Tibial nerve (tissue), 4 donors: ENCODE measurements around the gene LINC00305. TPM values are rescaled to one million over a fixed set of nuclear protein-coding genes. Genes with fewer than 3 reads are reported as not detected.

Source experiments
- DNase-seq, 2 donors: peaks; one replicate each; pipeline ENCODE4 v3.0.0-alpha.2; 2019; ENCODE audit warnings: low spot score in 2 of 2
- H3K27ac ChIP-seq, 4 donors: fragments of 200-600 bp; sonication (generic) in 3 of 4; one replicate each; pipeline ENCODE4 v1.5.1; 2017 to 2019; ENCODE audit warnings: mild to moderate bottlenecking in 1 of 4
- H3K27me3 ChIP-seq, 2 donors: fragments of 200-600 bp; sonication (generic) in 1 of 2; one replicate each; pipeline versions ENCODE4 v1.5.1 to v1.6.0; 2017 to 2019
- H3K36me3 ChIP-seq, 3 donors: fragments of 200-600 bp; sonication (generic); one replicate each; pipeline ENCODE4 v1.5.1; 2018 to 2019
- H3K4me1 ChIP-seq, 4 donors: fragments of 200-600 bp; sonication (generic) in 3 of 4; one replicate each; pipeline ENCODE4 v1.5.1; 2017 to 2019
- H3K4me3 ChIP-seq, 4 donors: fragments of 200-600 bp; sonication (generic) in 3 of 4; one replicate each; pipeline ENCODE4 v1.5.1; 2017 to 2019; ENCODE audit warnings: mild to moderate bottlenecking in 1 of 4, moderate library complexity in 1 of 4
- H3K9me3 ChIP-seq, 4 donors: fragments of 200-600 bp; sonication (generic) in 3 of 4; one replicate each; pipeline ENCODE4 v1.5.1; 2017 to 2019
- CTCF ChIP-seq, 5 experiments: fragments of 200-600 bp in 3 of 5; fragments of 450-650 bp in 2 of 5; sonication (generic) in 3 of 5; IDR thresholded peaks; one replicate each; pipeline ENCODE4 v1.5.1; 2016 to 2019; ENCODE audit warnings: antibody characterized with exemption in 5 of 5, mild to moderate bottlenecking in 3 of 5, moderate library complexity in 2 of 5
- EP300 ChIP-seq, 2 donors: sonication (generic); formaldehyde crosslinking; IDR thresholded peaks; one replicate each; pipeline ENCODE4 v1.6.1; 2017; ENCODE audit warnings: antibody characterized with exemption in 2 of 2, mild to moderate bottlenecking in 1 of 2
- POLR2A ChIP-seq, 2 donors: fragments of 450-650 bp; IDR thresholded peaks; one replicate each; pipeline ENCODE4 v1.6.1; 2017; ENCODE audit warnings: antibody characterized with exemption in 2 of 2, mild to moderate bottlenecking in 2 of 2, moderate library complexity in 2 of 2
- WGBS, 2 donors: methylation state at CpG; one replicate each; pipeline ENCODE4 v1.1.5; 2018; 5-methylcytosine and 5-hydroxymethylcytosine counted together
- total RNA-seq, 4 donors: library from RNA; depleted of rRNA; stranded (reverse); fragments of >200 nt; gene quantifications; one replicate each; pipeline ENCODE4 v1.1.0, GENCODE V29; 2016

LINC00305 gene
- total RNA-seq, 4 donors from 2014 or later: not detected

DNA sequence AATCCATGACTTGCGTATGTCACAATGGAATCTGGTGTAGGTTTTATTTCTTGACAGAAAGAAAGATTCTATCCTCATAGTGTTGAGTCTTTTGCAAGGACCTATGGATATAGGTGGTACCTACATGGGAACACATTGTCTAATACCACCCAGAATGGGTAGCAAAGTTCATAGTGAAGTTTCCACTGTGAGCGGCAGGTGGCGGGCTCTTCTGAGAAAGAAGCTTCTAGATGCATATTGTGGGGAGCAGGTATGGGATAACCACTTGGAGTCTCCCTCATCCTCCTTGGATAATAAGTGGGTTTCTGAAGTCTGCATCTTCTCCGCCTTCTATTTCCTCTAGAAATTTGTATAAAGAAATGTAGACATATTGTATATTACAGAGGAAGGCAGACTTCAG, 44.9 kb downstream of the LINC00305 start:
- H3K27ac ChIP-seq: no peak overlapping the region
- no peak for TF ChIP-seq CTCF (IDR thresholded peaks at IDR 0.05)
- TF ChIP-seq EP300 (IDR thresholded peaks at IDR 0.05): no peak
- no peak for TF ChIP-seq POLR2A (IDR thresholded peaks at IDR 0.05)
- no peaks in the 10 kb centered on the region for H3K36me3 ChIP-seq
- no peaks in the 10 kb centered on the region for H3K27me3 ChIP-seq
- no peak for DNase-seq
- no peak overlapping the region for H3K4me3 ChIP-seq
- WGBS, 2 donors: 92 to 94% methylated on average over 4 of the region's 4 CpGs
- no peaks in the 10 kb centered on the region for H3K4me1 ChIP-seq
- no peaks in the 10 kb centered on the region for H3K9me3 ChIP-seq

DNA sequence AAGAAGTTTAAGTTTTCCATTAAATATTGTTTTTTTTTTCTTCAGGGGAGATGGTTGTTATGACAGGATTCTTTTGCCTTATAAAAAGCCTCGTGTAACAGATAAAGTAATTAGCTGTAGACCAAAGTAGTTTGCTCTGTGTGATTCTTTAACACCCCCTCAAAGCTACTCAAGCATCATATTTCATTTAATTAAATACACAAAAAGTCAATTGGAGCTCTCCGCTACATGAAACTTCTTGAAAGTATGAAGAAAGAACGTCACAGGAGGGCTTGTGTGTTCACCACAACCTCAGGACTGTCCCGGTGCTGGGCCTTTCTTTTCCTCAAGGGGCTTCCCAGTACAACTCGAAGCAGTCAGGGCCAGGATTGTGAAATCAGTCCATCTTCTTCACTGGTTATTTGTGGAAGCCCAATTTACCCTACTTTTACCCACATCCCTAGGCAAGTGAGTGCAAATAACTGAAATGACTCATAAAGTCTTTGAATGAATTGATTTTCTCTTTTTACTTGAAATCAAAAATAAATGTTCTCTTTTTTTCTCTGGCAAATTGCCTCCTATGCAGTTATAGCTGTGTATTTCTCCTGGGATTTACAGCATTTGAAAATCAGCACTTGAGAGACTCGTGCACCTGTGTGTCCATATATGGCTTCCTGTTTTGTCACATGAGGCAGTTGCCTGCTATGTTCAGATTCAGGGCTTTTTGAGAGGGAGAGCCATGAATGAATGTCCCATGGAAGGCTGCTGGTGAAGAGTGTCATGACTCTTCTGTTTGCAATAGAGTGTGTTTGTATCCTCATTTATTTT, 48.6 kb downstream of the LINC00305 start:
- H3K27ac ChIP-seq: no peak overlapping the region
- DNase-seq: no peak
- H3K4me3 ChIP-seq: no peak overlapping the region
- TF ChIP-seq POLR2A (IDR thresholded peaks at IDR 0.05) (no peak), EP300 (IDR thresholded peaks at IDR 0.05) (no peak), CTCF (IDR thresholded peaks at IDR 0.05) (no peak)
- H3K36me3 ChIP-seq: no peaks in the 10 kb centered on the region
- WGBS, 2 donors: 59% methylated on average over 6 of the region's 6 CpGs
- H3K27me3 ChIP-seq: no peaks in the 10 kb centered on the region
- H3K9me3 ChIP-seq: no peaks in the 10 kb centered on the region
- no peaks in the 10 kb centered on the region for H3K4me1 ChIP-seq

- no peak for TF ChIP-seq CTCF (IDR thresholded peaks at IDR 0.05)
- no peak for DNase-seq
- Histone ChIP-seq H3K27ac (no peak overlapping the region), H3K4me3 (no peak overlapping the region), H3K4me1 (no peaks in the 10 kb centered on the region), H3K9me3 (no peaks in the 10 kb centered on the region), H3K36me3 (no peaks in the 10 kb centered on the region), H3K27me3 (no peaks in the 10 kb centered on the region)
- 86 to 95% methylated on average over 3 of the region's 3 CpGs for WGBS, 2 donors
Measured at GRCh38 chr18:64099244-64099643, 49.6 kb downstream of the LINC00305 start.

- WGBS, 2 donors: 67% methylated on average over 3 of the region's 3 CpGs
- Histone ChIP-seq H3K4me3 (no peak overlapping the region), H3K36me3 (no peaks in the 10 kb centered on the region), H3K27me3 (no peaks in the 10 kb centered on the region), H3K4me1 (no peaks in the 10 kb centered on the region), H3K9me3 (no peaks in the 10 kb centered on the region), H3K27ac (no peak overlapping the region)
- TF ChIP-seq CTCF (IDR thresholded peaks at IDR 0.05) (peak in 1 of 5 experiments; percentile 11), EP300 (IDR thresholded peaks at IDR 0.05) (no peak)
- no peak for DNase-seq
Measured at GRCh38 chr18:64097497-64097896, 51.4 kb downstream of the LINC00305 start.

DNA sequence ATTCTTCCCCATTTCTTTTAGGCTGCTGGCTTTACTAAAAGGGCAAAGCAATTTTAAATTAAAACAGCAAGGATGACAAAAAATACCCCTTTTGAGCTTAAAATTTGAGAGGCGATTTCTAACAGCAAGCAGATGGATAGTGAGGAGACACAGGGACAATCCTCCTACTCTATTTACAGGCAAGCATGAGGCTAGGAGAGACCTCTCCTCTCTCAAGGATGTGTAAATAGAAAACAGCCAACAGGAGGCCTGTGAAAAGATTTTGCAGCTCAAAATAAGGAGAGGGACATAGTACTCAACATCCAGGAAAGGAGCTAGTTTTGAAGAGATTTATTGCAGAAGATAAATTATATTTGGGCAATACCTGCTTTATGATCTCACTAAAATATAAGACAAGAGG, 53.8 kb downstream of the LINC00305 start:
- no peaks in the 10 kb centered on the region for H3K27me3 ChIP-seq
- DNase-seq: no peak
- WGBS, 2 donors: 89 to 90% methylated on average over 1 of the region's 1 CpG
- no peaks in the 10 kb centered on the region for H3K36me3 ChIP-seq
- H3K4me3 ChIP-seq: no peak overlapping the region
- no peaks in the 10 kb centered on the region for H3K4me1 ChIP-seq
- no peak overlapping the region for H3K27ac ChIP-seq
- TF ChIP-seq POLR2A (IDR thresholded peaks at IDR 0.05): no peak
- TF ChIP-seq CTCF (IDR thresholded peaks at IDR 0.05): no peak
- TF ChIP-seq EP300 (IDR thresholded peaks at IDR 0.05): no peak
- no peaks in the 10 kb centered on the region for H3K9me3 ChIP-seq
